PC-9 (cell line): ENCODE measurements around the gene SRSF7.
"Not testable (repeated sequence)": the region's sequence is repeated elsewhere in the genome, so short reads cannot be mapped to it uniquely, and the experiment has no call there.

ENCODE experiments used
- EZH2 ChIP-seq: fragments of 200-600 bp; sonication (generic); IDR thresholded peaks from 2 replicates; pipeline ENCODE4 v1.8.0; 2017; ENCODE audit warnings: antibody characterized with exemption, low read depth
- TF ChIP-seq, protein P1 (sequence below): fragments of 200-600 bp; sonication (generic); conservative IDR thresholded peaks from 2 replicates; pipeline ENCODE4 v1.6.1; 2017; ENCODE audit warnings: mixed run types, antibody characterized with exemption, mild to moderate bottlenecking, moderate library complexity

DNA sequence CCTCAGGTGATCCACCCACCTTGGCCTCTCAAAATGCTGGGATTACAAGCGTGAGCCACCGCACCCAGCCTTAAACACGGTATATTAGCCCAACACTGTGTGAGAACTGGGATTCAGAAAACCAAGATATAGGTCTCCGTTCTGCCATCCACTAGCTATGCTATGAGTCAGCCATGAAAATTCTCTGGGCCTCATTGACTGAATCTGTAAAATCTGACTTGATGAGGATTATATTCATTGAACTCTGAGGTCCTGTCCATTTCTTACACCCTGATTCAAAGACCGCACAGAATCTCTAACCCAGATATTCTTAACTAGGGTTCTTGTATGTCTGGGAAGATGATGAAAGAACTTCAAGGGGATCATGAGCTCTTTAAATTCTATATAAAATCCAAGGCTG, 47.8 kb downstream of the SRSF7 start:
- TF ChIP-seq, protein P1, sequence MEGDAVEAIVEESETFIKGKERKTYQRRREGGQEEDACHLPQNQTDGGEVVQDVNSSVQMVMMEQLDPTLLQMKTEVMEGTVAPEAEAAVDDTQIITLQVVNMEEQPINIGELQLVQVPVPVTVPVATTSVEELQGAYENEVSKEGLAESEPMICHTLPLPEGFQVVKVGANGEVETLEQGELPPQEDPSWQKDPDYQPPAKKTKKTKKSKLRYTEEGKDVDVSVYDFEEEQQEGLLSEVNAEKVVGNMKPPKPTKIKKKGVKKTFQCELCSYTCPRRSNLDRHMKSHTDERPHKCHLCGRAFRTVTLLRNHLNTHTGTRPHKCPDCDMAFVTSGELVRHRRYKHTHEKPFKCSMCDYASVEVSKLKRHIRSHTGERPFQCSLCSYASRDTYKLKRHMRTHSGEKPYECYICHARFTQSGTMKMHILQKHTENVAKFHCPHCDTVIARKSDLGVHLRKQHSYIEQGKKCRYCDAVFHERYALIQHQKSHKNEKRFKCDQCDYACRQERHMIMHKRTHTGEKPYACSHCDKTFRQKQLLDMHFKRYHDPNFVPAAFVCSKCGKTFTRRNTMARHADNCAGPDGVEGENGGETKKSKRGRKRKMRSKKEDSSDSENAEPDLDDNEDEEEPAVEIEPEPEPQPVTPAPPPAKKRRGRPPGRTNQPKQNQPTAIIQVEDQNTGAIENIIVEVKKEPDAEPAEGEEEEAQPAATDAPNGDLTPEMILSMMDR = not testable (repeated sequence)
- not testable (repeated sequence) for TF ChIP-seq EZH2
